Measurements from ENCODE around the gene PAPPA. TPM values are rescaled to one million over a fixed set of nuclear protein-coding genes. Genes with fewer than 3 reads are reported as not detected.

Gene PAPPA
- total RNA-seq, 1 donor from 2014 or later, result 0.69 TPM

DNA sequence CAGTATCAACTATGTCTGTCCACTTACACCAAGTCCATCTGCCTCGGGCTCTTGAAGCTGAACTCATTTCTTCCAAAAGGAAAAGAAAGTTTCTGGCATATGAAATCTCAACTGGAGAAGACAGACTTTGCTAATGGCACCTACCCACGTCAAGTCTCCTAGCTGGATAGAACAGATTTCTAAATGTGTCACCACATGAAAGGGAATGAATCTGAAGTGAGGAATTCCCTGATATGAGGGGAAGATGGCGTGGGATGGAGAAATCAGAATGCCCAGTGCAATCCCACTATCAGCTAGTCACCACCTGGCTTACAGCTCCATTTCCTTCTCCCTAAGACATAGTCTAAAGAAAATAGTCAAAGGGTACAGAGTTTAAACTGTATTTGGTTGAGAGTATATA is 144.7 kb downstream of the PAPPA start:
- TF ChIP-seq, protein P1, sequence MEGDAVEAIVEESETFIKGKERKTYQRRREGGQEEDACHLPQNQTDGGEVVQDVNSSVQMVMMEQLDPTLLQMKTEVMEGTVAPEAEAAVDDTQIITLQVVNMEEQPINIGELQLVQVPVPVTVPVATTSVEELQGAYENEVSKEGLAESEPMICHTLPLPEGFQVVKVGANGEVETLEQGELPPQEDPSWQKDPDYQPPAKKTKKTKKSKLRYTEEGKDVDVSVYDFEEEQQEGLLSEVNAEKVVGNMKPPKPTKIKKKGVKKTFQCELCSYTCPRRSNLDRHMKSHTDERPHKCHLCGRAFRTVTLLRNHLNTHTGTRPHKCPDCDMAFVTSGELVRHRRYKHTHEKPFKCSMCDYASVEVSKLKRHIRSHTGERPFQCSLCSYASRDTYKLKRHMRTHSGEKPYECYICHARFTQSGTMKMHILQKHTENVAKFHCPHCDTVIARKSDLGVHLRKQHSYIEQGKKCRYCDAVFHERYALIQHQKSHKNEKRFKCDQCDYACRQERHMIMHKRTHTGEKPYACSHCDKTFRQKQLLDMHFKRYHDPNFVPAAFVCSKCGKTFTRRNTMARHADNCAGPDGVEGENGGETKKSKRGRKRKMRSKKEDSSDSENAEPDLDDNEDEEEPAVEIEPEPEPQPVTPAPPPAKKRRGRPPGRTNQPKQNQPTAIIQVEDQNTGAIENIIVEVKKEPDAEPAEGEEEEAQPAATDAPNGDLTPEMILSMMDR (IDR thresholded peaks at IDR 0.05; ENCODE audit: borderline replicate concordance), result no peak
- intact Hi-C loops (cut with micrococcal nuclease), result no loop called here
- no peak for DNase-seq
- Histone ChIP-seq H3K9me3 (replicated peaks) (no peaks in the 10 kb centered on the region), H3K27me3 (ENCODE audit: low read depth) (no peaks in the 10 kb centered on the region), H3K4me3 (no peak overlapping the region), H3K36me3 (no peaks in the 10 kb centered on the region), H3K27ac (replicated peaks) (no peak overlapping the region), H3K4me1 (no peaks in the 10 kb centered on the region)

DNA sequence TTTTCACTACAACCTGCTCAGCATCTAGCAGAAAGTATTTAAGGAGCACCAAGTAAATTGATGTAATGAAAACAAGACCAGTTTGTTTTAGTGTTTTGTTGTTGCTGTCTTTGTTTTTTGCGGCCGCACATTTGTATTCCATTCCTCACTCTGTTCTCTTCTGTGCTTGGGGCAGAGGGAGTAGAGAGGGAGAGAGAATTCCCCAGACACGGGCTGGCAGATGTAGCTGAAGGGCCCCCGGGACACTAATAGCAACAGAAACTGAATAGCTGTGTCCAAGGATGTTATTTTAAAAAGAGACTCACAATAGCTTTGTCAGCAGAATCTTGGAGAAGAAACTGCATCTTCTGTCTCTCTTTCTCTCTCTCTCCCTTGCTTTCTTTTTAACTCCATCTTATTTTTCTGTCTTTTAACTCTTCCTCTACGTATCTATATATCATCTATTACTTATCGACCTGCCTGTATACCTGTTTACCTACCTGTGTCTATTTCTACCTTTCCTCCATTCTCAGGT is 145.3 kb downstream of the PAPPA start:
- Histone ChIP-seq H3K27ac (replicated peaks) (no peak overlapping the region), H3K27me3 (ENCODE audit: low read depth) (no peaks in the 10 kb centered on the region), H3K9me3 (replicated peaks) (no peaks in the 10 kb centered on the region), H3K4me1 (no peaks in the 10 kb centered on the region), H3K36me3 (no peaks in the 10 kb centered on the region), H3K4me3 (no peak overlapping the region)
- TF ChIP-seq, protein P1 (IDR thresholded peaks at IDR 0.05; ENCODE audit: borderline replicate concordance), result no peak
- DNase-seq, result no peak
- intact Hi-C loops (cut with micrococcal nuclease), result no loop called here

DNA sequence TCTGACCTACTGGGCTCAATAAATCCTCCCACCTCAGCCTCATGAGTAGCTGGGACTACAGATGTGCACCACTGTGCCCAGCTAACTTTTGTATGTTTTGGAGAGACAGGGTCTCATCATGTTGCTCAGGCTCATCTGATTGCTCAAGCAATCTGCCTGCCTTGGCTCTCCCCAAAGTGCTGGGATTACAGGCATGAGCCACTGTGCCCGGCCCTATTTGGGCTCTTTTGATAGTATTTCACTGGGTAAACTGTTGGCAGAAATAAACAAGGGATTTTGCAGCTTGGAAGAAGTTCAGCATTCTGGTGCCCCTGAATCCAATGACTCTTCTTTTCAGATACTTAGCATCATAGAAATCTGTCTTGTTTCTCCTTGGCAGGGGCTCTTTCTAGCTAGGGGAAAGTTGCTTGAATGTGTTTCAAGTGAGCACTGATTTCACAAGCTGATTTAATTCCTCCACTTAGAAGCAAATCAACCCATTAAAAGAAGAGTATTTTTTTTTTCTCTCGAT is 146.8 kb downstream of the PAPPA start:
- H3K4me3 ChIP-seq, result no peak overlapping the region
- intact Hi-C loops (cut with micrococcal nuclease), result no loop called here
- no peaks in the 10 kb centered on the region for H3K27me3 ChIP-seq (ENCODE audit: low read depth)
- H3K27ac ChIP-seq (replicated peaks), result no peak overlapping the region
- no peak for DNase-seq
- H3K36me3 ChIP-seq, result no peaks in the 10 kb centered on the region
- H3K9me3 ChIP-seq (replicated peaks), result no peaks in the 10 kb centered on the region
- TF ChIP-seq, protein P1 (IDR thresholded peaks at IDR 0.05; ENCODE audit: borderline replicate concordance), result no peak
- no peaks in the 10 kb centered on the region for H3K4me1 ChIP-seq

DNA sequence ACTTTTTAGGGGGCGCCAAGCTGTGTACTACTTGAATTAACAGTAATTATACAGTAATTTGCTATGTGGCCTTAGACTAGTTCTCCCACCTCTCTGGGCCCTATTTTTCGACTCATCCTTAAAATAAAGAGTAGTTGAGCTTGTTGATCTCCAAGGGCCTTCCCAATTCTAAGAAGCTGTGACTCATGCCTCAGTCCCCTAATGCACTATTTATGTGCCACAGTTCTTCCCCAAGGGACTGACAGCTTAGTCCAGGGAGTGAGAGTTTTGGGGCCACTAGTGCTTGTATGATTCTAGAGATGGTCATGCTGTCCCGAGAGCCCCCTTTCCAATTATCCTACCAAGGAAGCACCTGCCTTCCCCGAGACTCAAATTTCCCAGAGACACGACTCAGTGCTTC is 149.7 kb downstream of the PAPPA start:
- DNase-seq, result no peak
- Histone ChIP-seq H3K4me1 (no peaks in the 10 kb centered on the region), H3K9me3 (replicated peaks) (no peaks in the 10 kb centered on the region), H3K36me3 (no peaks in the 10 kb centered on the region), H3K27ac (replicated peaks) (no peak overlapping the region), H3K27me3 (ENCODE audit: low read depth) (no peaks in the 10 kb centered on the region), H3K4me3 (no peak overlapping the region)
- TF ChIP-seq, protein P1 (IDR thresholded peaks at IDR 0.05; ENCODE audit: borderline replicate concordance), result no peak
- intact Hi-C loops (cut with micrococcal nuclease), result no loop called here

DNA sequence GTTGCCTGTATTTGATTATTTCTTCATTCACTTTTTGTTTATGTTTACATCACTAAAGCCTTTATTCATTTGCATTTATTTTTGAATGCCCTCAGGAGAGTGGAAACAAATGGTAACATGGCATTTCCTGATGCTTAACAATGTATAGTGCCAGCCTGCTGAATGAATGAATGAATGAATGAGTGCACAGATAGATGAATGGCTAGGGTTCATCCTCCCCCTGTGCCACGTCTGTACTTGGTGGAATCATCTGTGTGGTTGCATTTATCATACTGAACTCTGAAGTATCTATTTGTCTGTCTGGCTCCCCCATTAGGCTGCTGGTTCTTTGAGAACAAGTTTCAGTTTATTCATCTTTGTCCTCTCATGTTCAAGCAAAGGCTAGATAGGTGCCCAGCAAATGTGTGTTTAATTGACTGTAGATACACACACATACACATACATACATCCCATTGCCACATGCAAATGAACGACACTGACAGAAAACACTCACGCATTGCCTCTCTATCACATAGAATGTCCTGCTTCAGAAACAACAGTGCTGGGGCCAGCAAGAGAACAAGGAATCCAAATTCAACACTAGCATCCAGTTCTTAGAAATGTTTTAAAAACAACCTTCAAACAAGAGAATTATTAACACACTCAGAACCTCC is 150.4 kb downstream of the PAPPA start:
- H3K4me1 ChIP-seq, result no peaks in the 10 kb centered on the region
- intact Hi-C loops (cut with micrococcal nuclease), result no loop called here
- TF ChIP-seq, protein P1 (IDR thresholded peaks at IDR 0.05; ENCODE audit: borderline replicate concordance), result no peak

More for the DNA sequence above, 150.4 kb downstream of the PAPPA start:
- H3K36me3 ChIP-seq, result no peaks in the 10 kb centered on the region
- no peaks in the 10 kb centered on the region for H3K9me3 ChIP-seq (replicated peaks)
- H3K27me3 ChIP-seq (ENCODE audit: low read depth), result no peaks in the 10 kb centered on the region
- no peak overlapping the region for H3K27ac ChIP-seq (replicated peaks)
- H3K4me3 ChIP-seq, result no peak overlapping the region
- no peak for DNase-seq

Measured in left ventricle myocardium inferior (tissue), 1 donor.